H9 (cell line): ENCODE measurements around the gene ALG8. TPM values are rescaled to one million over a fixed set of nuclear protein-coding genes. Genes with fewer than 3 reads are reported as not detected.

Source experiments
- DNase-seq: peaks from one replicate; pipeline ENCODE4 v3.0.0-alpha.2; 2017
- H2AFZ ChIP-seq: one replicate; pipeline ENCODE4 v1.6.1; 2013; ENCODE audit warnings: mild to moderate bottlenecking, low read length, control low read depth, moderate library complexity
- H2AK5ac ChIP-seq: 2 replicates; pipeline ENCODE4 v1.6.1; 2013; ENCODE audit warnings: low read length, control low read depth, mixed read lengths; ENCODE audit not compliant: insufficient read length
- H2BK120ac ChIP-seq: one replicate; pipeline ENCODE4 v1.6.1; 2013; ENCODE audit warnings: low read depth, mild to moderate bottlenecking, low read length, control low read depth, inconsistent platforms; ENCODE audit not compliant: poor library complexity, severe bottlenecking
- H2BK12ac ChIP-seq: 2 replicates; pipeline ENCODE4 v1.6.1; 2013; ENCODE audit warnings: low read length, control low read depth, mixed read lengths, low read depth; ENCODE audit not compliant: insufficient read length
- H2BK15ac ChIP-seq: 2 replicates; pipeline ENCODE4 v1.6.1; 2013; ENCODE audit warnings: low read depth, low read length, control low read depth
- H2BK20ac ChIP-seq: one replicate; pipeline ENCODE4 v1.6.1; 2013; ENCODE audit warnings: low read depth, mild to moderate bottlenecking, low read length, control low read depth, inconsistent platforms; ENCODE audit not compliant: poor library complexity, severe bottlenecking
- H2BK5ac ChIP-seq: 2 replicates; pipeline ENCODE4 v1.6.1; 2013; ENCODE audit warnings: low read length, control low read depth, mixed read lengths; ENCODE audit not compliant: insufficient read length
- H3K14ac ChIP-seq: 2 replicates; pipeline ENCODE4 v1.6.1; 2013; ENCODE audit warnings: low read length, control low read depth; ENCODE audit not compliant: insufficient read depth
- H3K18ac ChIP-seq: 2 replicates; pipeline ENCODE4 v1.6.1; 2013; ENCODE audit warnings: low read depth, mild to moderate bottlenecking, mixed read lengths, low read length, control low read depth; ENCODE audit not compliant: insufficient read length
- H3K23ac ChIP-seq: 2 replicates; pipeline ENCODE4 v1.6.1; 2013; ENCODE audit warnings: low read length, control low read depth, mixed read lengths, low read depth; ENCODE audit not compliant: insufficient read length
- H3K23me2 ChIP-seq: 2 replicates; pipeline ENCODE4 v1.6.1; 2013; ENCODE audit warnings: low read depth, mild to moderate bottlenecking, mixed read lengths, low read length, control low read depth; ENCODE audit not compliant: insufficient read length, poor library complexity, severe bottlenecking
- H3K27ac ChIP-seq: 2 replicates; pipeline ENCODE4 v1.5.1; 2013; ENCODE audit warnings: low read length, control low read depth, mixed read lengths, low read depth; ENCODE audit not compliant: insufficient read length
- H3K27me3 ChIP-seq: 2 replicates; pipeline ENCODE4 v1.6.1; 2013; ENCODE audit warnings: low read length, control low read depth, inconsistent platforms; ENCODE audit not compliant: insufficient read depth
- H3K4ac ChIP-seq: 2 replicates; pipeline ENCODE4 v1.6.1; 2013; ENCODE audit warnings: low read depth, mild to moderate bottlenecking, control low read depth, inconsistent platforms, low read length, moderate library complexity
- H3K4me1 ChIP-seq: 2 replicates; pipeline ENCODE4 v1.6.1; 2013; ENCODE audit warnings: low read length, control low read depth, inconsistent platforms; ENCODE audit not compliant: insufficient read depth
- H3K4me2 ChIP-seq: 2 replicates; pipeline ENCODE4 v1.6.1; 2013; ENCODE audit warnings: low read length, control low read depth, mixed read lengths; ENCODE audit not compliant: insufficient read length, insufficient read depth
- H3K56ac ChIP-seq: 2 replicates; pipeline ENCODE4 v1.6.1; 2013; ENCODE audit warnings: low read depth, mild to moderate bottlenecking, mixed read lengths, low read length, control low read depth; ENCODE audit not compliant: insufficient read length
- H3K79me1 ChIP-seq: 2 replicates; pipeline ENCODE4 v1.6.1; 2013; ENCODE audit warnings: low read depth, mild to moderate bottlenecking, moderate library complexity, low read length, control low read depth, inconsistent platforms; ENCODE audit not compliant: insufficient read depth, poor library complexity, severe bottlenecking
- H3K79me2 ChIP-seq: 2 replicates; pipeline ENCODE4 v1.6.1; 2013; ENCODE audit warnings: low read length, control low read depth, inconsistent platforms; ENCODE audit not compliant: insufficient read depth
- H3K9ac ChIP-seq: 2 replicates; pipeline ENCODE4 v1.6.1; 2013; ENCODE audit warnings: low read length, control low read depth, mixed read lengths; ENCODE audit not compliant: insufficient read length; ENCODE audit errors: extremely low read depth
- H3K9me3 ChIP-seq: one replicate; pipeline ENCODE4 v1.6.1; 2013; ENCODE audit warnings: low read depth, low read length, inconsistent platforms; ENCODE audit not compliant: control insufficient read depth
- H3T11ph ChIP-seq: one replicate; pipeline ENCODE4 v1.6.1; 2013; ENCODE audit warnings: mild to moderate bottlenecking, low read length, control low read depth, inconsistent platforms
- H4K20me1 ChIP-seq: one replicate; pipeline ENCODE4 v1.6.1; 2013; ENCODE audit not compliant: control insufficient read depth, insufficient read length, insufficient read depth
- H4K5ac ChIP-seq: 2 replicates; pipeline ENCODE4 v1.6.1; 2013; ENCODE audit warnings: low read depth, mild to moderate bottlenecking, mixed read lengths, low read length, control low read depth; ENCODE audit not compliant: insufficient read length
- H4K8ac ChIP-seq: replicated peaks from 2 replicates; pipeline ENCODE4 v1.6.1; 2013; ENCODE audit warnings: low read length, control low read depth, mixed read lengths, low read depth; ENCODE audit not compliant: insufficient read length
- H4K91ac ChIP-seq: 2 replicates; pipeline ENCODE4 v1.6.1; 2013; ENCODE audit warnings: low read depth, mild to moderate bottlenecking, moderate library complexity, mixed read lengths, low read length, control low read depth; ENCODE audit not compliant: insufficient read length
- H3K27ac Mint-ChIP-seq, 3 experiments: 2 replicates in 2 of 3; 3 replicates in 1 of 3; pipeline ENCODE4 v1.8.0; 2020 to 2021; ENCODE audit warnings: mixed read lengths in 3 of 3, mild to moderate bottlenecking in 1 of 3, moderate library complexity in 1 of 3
- H3K27me3 Mint-ChIP-seq: 2 replicates; pipeline ENCODE4 v1.8.0; 2021; ENCODE audit warnings: low read depth, mild to moderate bottlenecking, moderate library complexity, mixed read lengths
- H3K36me3 Mint-ChIP-seq, 3 experiments: 2 replicates in 2 of 3; 3 replicates in 1 of 3; pipeline ENCODE4 v1.8.0; 2020 to 2021; ENCODE audit warnings: low read depth in 3 of 3, mixed read lengths in 3 of 3; ENCODE audit not compliant: insufficient read depth in 1 of 3
- H3K4me1 Mint-ChIP-seq, 2 experiments: 2 replicates each; pipeline ENCODE4 v1.8.0; 2020; ENCODE audit warnings: mixed read lengths in 2 of 2
- H3K4me3 Mint-ChIP-seq, 2 experiments: 2 replicates in 1 of 2; 3 replicates in 1 of 2; pipeline ENCODE4 v1.8.0; 2020 to 2021; ENCODE audit warnings: mild to moderate bottlenecking in 2 of 2, mixed read lengths in 2 of 2, moderate library complexity in 1 of 2
- H3K9me3 Mint-ChIP-seq, 2 experiments: 2 replicates in 1 of 2; 3 replicates in 1 of 2; pipeline ENCODE4 v1.8.0; 2020; ENCODE audit warnings: mild to moderate bottlenecking in 2 of 2, mixed read lengths in 2 of 2, moderate library complexity in 1 of 2
- WGBS: extraction: QIAGEN DNeasy Blood & Tissue Kit; methylation state at CpG from one replicate; pipeline ENCODE4 v1.1.7; 2013; ENCODE audit warnings: missing lambda C conversion rate, low lambda C conversion rate, mixed read lengths; ENCODE audit not compliant: insufficient read length; ENCODE audit errors: extremely low coverage; 5-methylcytosine and 5-hydroxymethylcytosine counted together
- total RNA-seq: library from RNA; stranded (reverse); gene quantifications from 2 replicates; pipeline ENCODE4 v1.2.1, GENCODE V29; 2021
- TF ChIP-seq, protein P1 (sequence below): fragments of 200-600 bp; sonication (generic); conservative IDR thresholded peaks from 3 replicates; pipeline ENCODE4 v1.8.0; 2021; ENCODE audit warnings: antibody characterized with exemption, mild to moderate bottlenecking

The ALG8 gene
- total RNA-seq, 1 experiment from 2014 or later = 77.5 TPM

DNA sequence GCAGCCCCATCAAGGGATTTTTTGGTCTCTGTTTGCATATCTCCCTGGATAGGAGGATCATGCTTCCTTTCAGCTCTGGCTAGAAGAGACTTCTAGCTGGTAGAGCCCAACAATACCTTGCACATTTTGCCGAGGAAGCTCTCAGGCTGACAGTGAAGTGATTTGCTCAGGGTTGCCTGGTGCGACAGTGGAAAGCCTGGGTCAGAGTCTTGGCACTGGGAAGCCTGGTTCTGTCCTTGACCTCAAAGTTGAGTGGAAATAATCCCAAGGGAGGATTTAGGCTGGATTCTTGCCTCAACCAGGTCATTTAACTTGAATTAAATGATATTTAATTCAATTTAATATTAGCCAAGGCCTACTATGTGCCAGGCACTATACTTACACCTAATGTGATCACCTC lies 24.4 kb upstream of the ALG8 start:
- H3K27ac Mint-ChIP-seq = no peak overlapping the region
- Histone ChIP-seq H2BK5ac (no peak overlapping the region), H3K9ac (no peak overlapping the region), H3T11ph (no peak overlapping the region), H3K27ac (no peak overlapping the region), H3K56ac (no peak overlapping the region), H2BK20ac (no peak overlapping the region), H3K9me3 (no peaks in the 10 kb centered on the region), H3K4me1 (no peaks in the 10 kb centered on the region), H4K91ac (no peak overlapping the region), H3K18ac (no peak overlapping the region), H3K23me2 (no peaks in the 10 kb centered on the region), H2BK120ac (no peak overlapping the region), H3K4ac (no peak overlapping the region), H4K8ac (no peak overlapping the region), H3K4me2 (no peak overlapping the region), H2BK15ac (no peak overlapping the region), H3K23ac (no peak overlapping the region), H3K79me1 (no peaks in the 10 kb centered on the region), H2BK12ac (no peak overlapping the region), H3K79me2 (no peaks in the 10 kb centered on the region), H3K14ac (no peak overlapping the region), H4K5ac (no peak overlapping the region), H4K20me1 (no peaks in the 10 kb centered on the region), H3K27me3 (no peaks in the 10 kb centered on the region), H2AK5ac (no peak overlapping the region), H2AFZ (no peak overlapping the region)
- TF ChIP-seq, protein P1, sequence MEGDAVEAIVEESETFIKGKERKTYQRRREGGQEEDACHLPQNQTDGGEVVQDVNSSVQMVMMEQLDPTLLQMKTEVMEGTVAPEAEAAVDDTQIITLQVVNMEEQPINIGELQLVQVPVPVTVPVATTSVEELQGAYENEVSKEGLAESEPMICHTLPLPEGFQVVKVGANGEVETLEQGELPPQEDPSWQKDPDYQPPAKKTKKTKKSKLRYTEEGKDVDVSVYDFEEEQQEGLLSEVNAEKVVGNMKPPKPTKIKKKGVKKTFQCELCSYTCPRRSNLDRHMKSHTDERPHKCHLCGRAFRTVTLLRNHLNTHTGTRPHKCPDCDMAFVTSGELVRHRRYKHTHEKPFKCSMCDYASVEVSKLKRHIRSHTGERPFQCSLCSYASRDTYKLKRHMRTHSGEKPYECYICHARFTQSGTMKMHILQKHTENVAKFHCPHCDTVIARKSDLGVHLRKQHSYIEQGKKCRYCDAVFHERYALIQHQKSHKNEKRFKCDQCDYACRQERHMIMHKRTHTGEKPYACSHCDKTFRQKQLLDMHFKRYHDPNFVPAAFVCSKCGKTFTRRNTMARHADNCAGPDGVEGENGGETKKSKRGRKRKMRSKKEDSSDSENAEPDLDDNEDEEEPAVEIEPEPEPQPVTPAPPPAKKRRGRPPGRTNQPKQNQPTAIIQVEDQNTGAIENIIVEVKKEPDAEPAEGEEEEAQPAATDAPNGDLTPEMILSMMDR = no peak
- H3K4me1 Mint-ChIP-seq = peaks cover 0 to 6% of the 10 kb centered on the region in 2 experiments; a peak in 2 of 4 replicates
- no peaks in the 10 kb centered on the region for H3K36me3 Mint-ChIP-seq
- H3K27me3 Mint-ChIP-seq = peaks cover 4% of the 10 kb centered on the region
- no peak overlapping the region for H3K4me3 Mint-ChIP-seq
- WGBS = no CpG with 5 or more reads among the region's 2 CpGs
- DNase-seq = no peak
- no peaks in the 10 kb centered on the region; a peak in 1 of 5 replicates for H3K9me3 Mint-ChIP-seq
